ENCODE measurements around the gene NUDT3.
"Not testable (repeated sequence)": the region's sequence is repeated elsewhere in the genome, so short reads cannot be mapped to it uniquely, and the experiment has no call there.

Gene NUDT3

GRCh38 chr6:34340394-34340793, 52.1 kb downstream of the NUDT3 start:
- no peak for DNase-seq

GRCh38 chr6:34339971-34340370, 52.5 kb downstream of the NUDT3 start:
- no peak for DNase-seq

- DNase-seq = no peak
Observed at GRCh38 chr6:34339432-34339831, 53.0 kb downstream of the NUDT3 start.

GRCh38 chr6:34338811-34339210, 53.7 kb downstream of the NUDT3 start:
- DNase-seq = no peak

DNA sequence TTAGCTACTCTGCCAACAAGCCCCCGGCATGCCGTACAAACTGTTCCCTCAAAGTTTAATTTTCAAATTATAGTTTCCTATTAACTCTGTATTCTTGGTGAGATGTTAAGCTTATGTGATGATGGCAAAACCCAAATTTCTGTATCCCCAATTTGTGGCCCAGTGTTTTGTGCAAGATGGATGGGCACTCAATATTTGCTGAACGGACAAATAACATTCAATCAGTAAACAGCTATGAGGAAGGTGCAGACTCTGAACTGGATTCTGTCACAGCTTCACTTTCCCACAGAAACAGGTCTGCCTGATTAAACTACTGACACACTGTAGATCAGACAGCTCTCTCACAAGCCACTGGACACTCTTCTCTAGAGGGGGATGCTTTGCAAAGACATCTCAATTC, 54.1 kb downstream of the NUDT3 start:
- DNase-seq = no peak

DNA sequence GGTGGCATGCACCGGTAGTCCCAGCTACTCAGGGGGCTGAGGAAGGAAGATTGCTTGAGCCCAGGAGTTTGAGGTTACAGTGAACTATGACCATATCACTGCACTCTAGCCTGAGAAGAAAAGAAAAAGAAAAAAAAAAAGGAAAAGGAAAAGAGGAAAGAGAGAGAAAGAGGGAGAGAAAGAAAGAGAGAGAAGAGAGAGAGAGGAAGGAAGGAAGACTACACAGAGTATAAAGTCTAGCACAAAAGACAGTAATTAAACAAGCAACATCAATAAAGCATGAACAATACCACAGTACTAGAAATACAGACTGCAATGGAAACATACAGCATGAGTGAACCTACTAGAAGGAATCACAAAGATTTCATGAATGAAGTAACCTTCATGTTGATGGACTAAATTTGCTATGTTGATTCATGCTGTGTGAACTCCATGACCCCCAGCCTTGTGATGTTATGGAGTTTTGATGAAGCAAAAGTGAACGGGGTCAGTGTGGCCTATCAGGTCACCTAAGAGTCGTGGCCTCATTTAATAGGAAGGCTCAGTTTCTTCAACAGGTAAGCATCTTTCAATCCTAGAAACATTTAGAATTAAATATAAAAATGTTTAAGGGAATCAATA, 57.6 kb downstream of the NUDT3 start:
- no peak for DNase-seq

DNA sequence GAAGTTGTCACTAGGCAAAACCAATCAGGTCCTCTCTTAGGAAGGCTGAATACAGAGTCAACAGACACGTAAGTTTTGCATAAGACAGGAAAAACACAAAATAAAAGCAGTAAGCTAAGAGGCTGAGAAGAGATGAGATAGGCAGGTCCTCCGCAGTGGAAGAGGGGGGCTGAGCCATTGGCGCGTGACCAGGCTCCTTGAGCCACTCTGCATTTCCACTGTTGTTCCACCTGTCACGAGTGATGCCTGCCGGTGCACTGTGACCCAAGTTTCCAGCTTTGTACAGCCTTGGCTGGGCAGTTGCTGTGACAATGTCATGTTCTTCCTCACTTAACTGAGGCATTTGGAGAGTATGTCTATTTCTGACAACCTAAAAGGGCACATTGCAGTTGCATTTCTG, 58.6 kb downstream of the NUDT3 start:
- no peak for DNase-seq

- no peak for DNase-seq
Observed at GRCh38 chr6:34332251-34333198, 59.9 kb downstream of the NUDT3 start.

DNA sequence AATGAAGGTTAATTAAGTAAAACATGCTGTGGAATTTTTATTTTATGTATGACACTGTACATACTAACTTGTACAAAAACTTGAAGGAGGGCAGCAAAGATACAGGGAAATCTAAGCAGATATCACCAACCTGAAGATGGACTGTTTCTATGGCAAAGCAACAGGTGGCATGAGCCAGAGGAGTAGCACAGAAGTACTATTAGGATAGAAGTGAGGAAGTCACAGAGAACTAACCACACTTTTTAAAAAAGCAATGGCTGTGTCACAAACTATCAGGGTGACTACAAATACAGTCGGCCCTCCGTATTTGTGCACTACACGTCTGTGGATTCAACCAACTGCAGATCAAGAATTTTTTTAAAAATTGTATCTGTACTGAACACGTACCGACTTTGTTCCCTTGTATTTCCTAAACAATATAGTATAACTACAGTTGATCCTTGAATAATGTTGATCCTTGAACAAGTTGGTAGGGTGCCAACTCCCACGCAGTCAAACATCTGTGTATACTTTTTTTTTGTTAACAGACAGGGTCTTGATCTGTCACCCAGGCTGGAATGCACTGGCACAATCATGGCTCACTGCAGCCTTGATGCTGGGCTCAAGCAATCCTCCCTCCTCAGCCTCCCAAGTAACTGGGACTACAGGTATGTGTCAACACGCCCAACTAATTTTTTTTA, 61.0 kb downstream of the NUDT3 start:
- no peak for DNase-seq

DNA sequence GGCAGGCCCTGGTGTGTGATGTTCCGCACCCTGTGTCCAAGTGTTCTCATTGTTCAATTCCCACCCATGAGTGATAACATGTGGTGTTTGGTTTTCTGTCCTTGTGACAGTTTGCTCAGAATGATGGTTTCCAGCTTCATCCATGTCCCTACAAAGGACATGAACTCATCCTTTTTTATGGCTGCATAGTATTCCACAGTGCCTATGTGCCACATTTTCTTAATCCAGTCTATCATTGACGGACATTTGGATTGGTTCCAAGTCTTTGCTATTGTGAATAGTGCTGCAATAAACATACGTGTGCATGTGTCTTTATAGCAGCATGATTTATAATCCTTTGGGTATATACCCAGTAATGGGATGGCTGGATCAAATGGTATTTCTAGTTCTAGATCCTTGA, 62.7 kb downstream of the NUDT3 start:
- not testable (repeated sequence) for DNase-seq

GRCh38 chr6:34328969-34329368, 63.5 kb downstream of the NUDT3 start:
- DNase-seq = no peak

- DNase-seq = peak; percentile 15
Observed at GRCh38 chr6:34327313-34328205, 64.9 kb downstream of the NUDT3 start.

DNA sequence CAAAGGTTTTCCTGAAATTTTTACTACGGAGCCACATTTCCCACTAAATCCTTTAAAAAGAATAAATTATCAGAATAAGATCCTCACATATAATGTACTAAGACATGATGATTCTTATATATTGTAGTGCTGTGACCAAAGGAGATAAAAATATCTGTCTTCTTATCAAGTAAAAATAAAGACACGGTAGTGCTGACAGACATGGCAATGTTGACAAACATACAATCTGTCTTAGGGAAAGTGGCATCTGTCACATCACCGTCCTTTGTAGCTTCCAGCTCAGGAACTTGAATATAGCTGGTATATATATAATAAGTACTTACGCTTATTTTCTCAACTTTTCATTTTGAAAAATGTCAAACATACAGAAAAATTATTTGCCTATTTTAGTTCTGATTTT, 66.8 kb downstream of the NUDT3 start:
- no peak for DNase-seq

- DNase-seq = no peak
Observed at GRCh38 chr6:34324738-34325444, 67.6 kb downstream of the NUDT3 start.

- DNase-seq = not testable (repeated sequence)
Observed at GRCh38 chr6:34324221-34324620, 68.2 kb downstream of the NUDT3 start.

DNA sequence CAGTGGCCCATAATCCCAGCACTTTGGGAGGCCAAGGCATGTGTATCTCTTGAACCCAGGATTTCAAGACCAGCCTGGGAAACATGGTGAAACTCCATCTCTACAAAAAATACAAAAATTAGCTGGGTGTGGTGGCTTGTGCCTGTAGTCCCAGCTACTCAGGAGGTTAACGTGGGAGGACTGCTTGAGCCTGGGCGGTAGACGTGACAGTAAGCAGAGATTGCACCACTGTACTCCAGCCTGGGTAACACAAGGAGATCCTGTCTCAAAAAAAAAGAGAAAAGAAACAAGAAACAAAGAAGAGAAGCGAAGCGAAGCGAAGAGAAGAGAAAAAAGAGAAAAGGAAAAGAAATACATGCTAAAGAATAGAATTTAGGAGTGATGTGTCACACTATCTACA, 69.2 kb downstream of the NUDT3 start:
- DNase-seq = no peak

- DNase-seq = no peak
Observed at GRCh38 chr6:34322732-34323131, 69.7 kb downstream of the NUDT3 start.

GRCh38 chr6:34321821-34322220, 70.6 kb downstream of the NUDT3 start:
- DNase-seq = no peak

DNA sequence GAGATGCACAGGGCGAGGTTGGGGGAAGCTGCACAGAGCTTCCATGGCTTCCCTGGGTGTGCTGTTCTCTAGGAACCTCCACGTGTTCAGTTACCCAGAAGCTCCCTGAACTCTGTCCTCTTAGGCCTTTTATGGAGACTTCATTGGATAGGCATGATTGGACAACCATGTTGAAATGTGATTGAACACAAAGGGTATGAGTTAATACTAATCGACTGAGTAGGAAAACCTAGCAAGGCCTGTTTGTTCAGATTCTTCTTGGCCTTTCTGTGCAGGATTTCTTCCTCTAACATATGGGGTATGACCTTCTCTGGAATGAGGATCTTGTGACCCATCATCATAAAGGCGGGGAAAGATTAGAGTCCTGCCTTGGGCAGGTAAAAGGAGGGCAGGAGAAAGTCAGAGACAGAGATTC, 73.0 kb downstream of the NUDT3 start:
- no peak for DNase-seq

- no peak for DNase-seq
Observed at GRCh38 chr6:34318499-34319470, 73.7 kb downstream of the NUDT3 start.

Data from activated CD4-positive, alpha-beta T cell treated with anti-CD3 and anti-CD28 coated beads for 48 hours (primary cell).